ENCODE results near the gene TIGD7. TPM values are rescaled to one million over a fixed set of nuclear protein-coding genes. Genes with fewer than 3 reads are reported as not detected.

The TIGD7 gene
- 2.0 TPM for polyA plus RNA-seq (2012; ENCODE audit: missing spikeins)

GRCh38 chr16:3305109-3306068, at the start of gene TIGD7, which contains the start of gene ZNF75A:
TIGD7 (minus strand) TSS chr16:3305430; CDS start chr16:3300614, 4,816 bp downstream.
ZNF75A (plus strand) TSS chr16:3305497; CDS start chr16:3308429, 2,932 bp downstream.
- FAIRE-seq (peak; percentile 88), DNase-seq (ENCODE audit: insufficient read length) (peak; percentile 81)
- TF ChIP-seq POLR2AphosphoS5 (IDR thresholded peaks at IDR 0.05; ENCODE audit: low read depth, low read length) (peak; percentile 89), TAF1 (IDR thresholded peaks at IDR 0.05; ENCODE audit: borderline replicate concordance, low read depth, low read length) (peak; percentile 52; the same call in 1 of the 2 replicates), POLR2A (IDR thresholded peaks at IDR 0.05; ENCODE audit: low read depth, low read length) (peak; percentile 92)

GRCh38 chr16:3349175-3349574, 43.9 kb upstream of the TIGD7 start:
- no peak for TF ChIP-seq POLR2AphosphoS5 (IDR thresholded peaks at IDR 0.05; ENCODE audit: low read depth, low read length)
- no peak for TF ChIP-seq POLR2A (IDR thresholded peaks at IDR 0.05; ENCODE audit: low read depth, low read length)
- TF ChIP-seq TAF1 (IDR thresholded peaks at IDR 0.05; ENCODE audit: borderline replicate concordance, low read depth, low read length) = no peak
- FAIRE-seq (no peak), DNase-seq (ENCODE audit: insufficient read length) (no peak)

- FAIRE-seq (no peak), DNase-seq (ENCODE audit: insufficient read length) (no peak)
- TF ChIP-seq POLR2A (IDR thresholded peaks at IDR 0.05; ENCODE audit: low read depth, low read length) (no peak), POLR2AphosphoS5 (IDR thresholded peaks at IDR 0.05; ENCODE audit: low read depth, low read length) (no peak), TAF1 (IDR thresholded peaks at IDR 0.05; ENCODE audit: borderline replicate concordance, low read depth, low read length) (no peak)
These were observed 43.4 kb upstream of the TIGD7 start for GRCh38 chr16:3348547-3349167.

- DNase-seq (ENCODE audit: insufficient read length) (no peak), FAIRE-seq (no peak)
- TF ChIP-seq TAF1 (IDR thresholded peaks at IDR 0.05; ENCODE audit: borderline replicate concordance, low read depth, low read length) = no peak
These were observed 42.4 kb upstream of the TIGD7 start for GRCh38 chr16:3347586-3347985.

GRCh38 chr16:3346041-3346440, 40.8 kb upstream of the TIGD7 start:
- FAIRE-seq (no peak), DNase-seq (ENCODE audit: insufficient read length) (no peak)
- TF ChIP-seq POLR2AphosphoS5 (IDR thresholded peaks at IDR 0.05; ENCODE audit: low read depth, low read length) = no peak
- no peak for TF ChIP-seq TAF1 (IDR thresholded peaks at IDR 0.05; ENCODE audit: borderline replicate concordance, low read depth, low read length)
- TF ChIP-seq POLR2A (IDR thresholded peaks at IDR 0.05; ENCODE audit: low read depth, low read length) = no peak

GRCh38 chr16:3328643-3329042, 23.4 kb upstream of the TIGD7 start:
- DNase-seq (ENCODE audit: insufficient read length) (no peak), FAIRE-seq (no peak)
- TF ChIP-seq POLR2A (IDR thresholded peaks at IDR 0.05; ENCODE audit: low read depth, low read length) = no peak
- TF ChIP-seq POLR2AphosphoS5 (IDR thresholded peaks at IDR 0.05; ENCODE audit: low read depth, low read length) = no peak
- no peak for TF ChIP-seq TAF1 (IDR thresholded peaks at IDR 0.05; ENCODE audit: borderline replicate concordance, low read depth, low read length)

- DNase-seq (ENCODE audit: insufficient read length) = no peak
- TF ChIP-seq TAF1 (IDR thresholded peaks at IDR 0.05; ENCODE audit: borderline replicate concordance, low read depth, low read length) (no peak), POLR2AphosphoS5 (IDR thresholded peaks at IDR 0.05; ENCODE audit: low read depth, low read length) (no peak), POLR2A (IDR thresholded peaks at IDR 0.05; ENCODE audit: low read depth, low read length) (no peak)
- FAIRE-seq = no peak
These were observed 22.9 kb upstream of the TIGD7 start for GRCh38 chr16:3328104-3328503.

GRCh38 chr16:3327514-3327913, 22.3 kb upstream of the TIGD7 start:
- FAIRE-seq (no peak), DNase-seq (ENCODE audit: insufficient read length) (no peak)
- TF ChIP-seq TAF1 (IDR thresholded peaks at IDR 0.05; ENCODE audit: borderline replicate concordance, low read depth, low read length) (no peak), POLR2AphosphoS5 (IDR thresholded peaks at IDR 0.05; ENCODE audit: low read depth, low read length) (no peak), POLR2A (IDR thresholded peaks at IDR 0.05; ENCODE audit: low read depth, low read length) (no peak)

GRCh38 chr16:3321816-3322215, 16.6 kb upstream of the TIGD7 start:
- TF ChIP-seq POLR2A (IDR thresholded peaks at IDR 0.05; ENCODE audit: low read depth, low read length) = no peak
- no peak for TF ChIP-seq POLR2AphosphoS5 (IDR thresholded peaks at IDR 0.05; ENCODE audit: low read depth, low read length)
- TF ChIP-seq TAF1 (IDR thresholded peaks at IDR 0.05; ENCODE audit: borderline replicate concordance, low read depth, low read length) = no peak
- FAIRE-seq = no peak
- DNase-seq (ENCODE audit: insufficient read length) = no peak

- DNase-seq (ENCODE audit: insufficient read length) (no peak), FAIRE-seq (no peak)
- TF ChIP-seq TAF1 (IDR thresholded peaks at IDR 0.05; ENCODE audit: borderline replicate concordance, low read depth, low read length) (no peak), POLR2A (IDR thresholded peaks at IDR 0.05; ENCODE audit: low read depth, low read length) (no peak), POLR2AphosphoS5 (IDR thresholded peaks at IDR 0.05; ENCODE audit: low read depth, low read length) (no peak)
These were observed 12.2 kb upstream of the TIGD7 start for GRCh38 chr16:3317315-3317999.

- no peak for TF ChIP-seq POLR2A (IDR thresholded peaks at IDR 0.05; ENCODE audit: low read depth, low read length)
- no peak for TF ChIP-seq POLR2AphosphoS5 (IDR thresholded peaks at IDR 0.05; ENCODE audit: low read depth, low read length)
- no peak for TF ChIP-seq TAF1 (IDR thresholded peaks at IDR 0.05; ENCODE audit: borderline replicate concordance, low read depth, low read length)
- DNase-seq (ENCODE audit: insufficient read length) (no peak), FAIRE-seq (no peak)
These were observed 6.3 kb upstream of the TIGD7 start for GRCh38 chr16:3311496-3311895.

Measured in GM12892 (cell line).